Activated gamma-delta T cell treated with Interleukin-2 at 50 U/mL for 16 hours (primary cell): ENCODE results near the gene MBD5.

Source experiments
- DNase-seq: peaks from one replicate; pipeline ENCODE4 v3.0.0-alpha.2; 2020

The MBD5 gene

GRCh38 chr2:148338541-148338940 lies 317.6 kb downstream of the MBD5 start:
- no peak for DNase-seq

GRCh38 chr2:148342086-148342485 lies 321.2 kb downstream of the MBD5 start:
- DNase-seq, result no peak

- no peak for DNase-seq
Measured at GRCh38 chr2:148350199-148350598, 329.3 kb downstream of the MBD5 start.

GRCh38 chr2:148351437-148352143 lies 330.7 kb downstream of the MBD5 start:
- no peak for DNase-seq

- DNase-seq, result no peak
Measured at GRCh38 chr2:148358375-148358774, 337.5 kb downstream of the MBD5 start.

GRCh38 chr2:148360662-148361061 lies 339.8 kb downstream of the MBD5 start:
- DNase-seq, result no peak

- no peak for DNase-seq
Measured at GRCh38 chr2:148362144-148362796, 341.4 kb downstream of the MBD5 start.

- no peak for DNase-seq
Measured at GRCh38 chr2:148375214-148375613, 354.3 kb downstream of the MBD5 start.

GRCh38 chr2:148391324-148391723 lies 370.4 kb downstream of the MBD5 start:
- no peak for DNase-seq

GRCh38 chr2:148402786-148403185 lies 381.9 kb downstream of the MBD5 start:
- no peak for DNase-seq

GRCh38 chr2:148410899-148411298 lies 390.0 kb downstream of the MBD5 start:
- DNase-seq, result no peak

GRCh38 chr2:148416248-148416647 lies 395.4 kb downstream of the MBD5 start:
- DNase-seq, result no peak

GRCh38 chr2:148430101-148430500 lies 409.2 kb downstream of the MBD5 start:
- DNase-seq, result no peak

- DNase-seq, result no peak
Measured at GRCh38 chr2:148447877-148448276, 427.0 kb downstream of the MBD5 start.

GRCh38 chr2:148450531-148450930 lies 429.6 kb downstream of the MBD5 start:
- no peak for DNase-seq

GRCh38 chr2:148451046-148451445 lies 430.2 kb downstream of the MBD5 start:
- no peak for DNase-seq

- no peak for DNase-seq
Measured at GRCh38 chr2:148455791-148456190, 434.9 kb downstream of the MBD5 start.

- no peak for DNase-seq
Measured at GRCh38 chr2:148458171-148458570, 437.3 kb downstream of the MBD5 start.

- DNase-seq, result no peak
Measured at GRCh38 chr2:148459377-148459778, 438.5 kb downstream of the MBD5 start.

- no peak for DNase-seq
Measured at GRCh38 chr2:148461876-148462275, 441.0 kb downstream of the MBD5 start.

GRCh38 chr2:148475626-148476025 lies 454.7 kb downstream of the MBD5 start:
- no peak for DNase-seq

GRCh38 chr2:148479398-148479797 lies 458.5 kb downstream of the MBD5 start:
- DNase-seq, result no peak

GRCh38 chr2:148483665-148484064 lies 462.8 kb downstream of the MBD5 start:
- no peak for DNase-seq

GRCh38 chr2:148484066-148484465 lies 463.2 kb downstream of the MBD5 start:
- DNase-seq, result no peak

- DNase-seq, result no peak
Measured at GRCh38 chr2:148486655-148487054, 465.8 kb downstream of the MBD5 start.
